ENCODE measurements around the gene SPNS2. TPM values are rescaled to one million over a fixed set of nuclear protein-coding genes. Genes with fewer than 3 reads are reported as not detected.
A peak's percentile ranks its signal among the peaks of the same experiment; 100 is the strongest.

SPNS2 gene
- total RNA-seq, 1 experiment from 2014 or later, result 0.33 TPM

- Histone ChIP-seq H3K4me1 (ENCODE audit: insufficient read depth, low read length) (no peaks in the 10 kb centered on the region), H3K56ac (ENCODE audit: insufficient read length, low read depth, low read length) (no peak overlapping the region), H4K5ac (ENCODE audit: insufficient read length, low read depth, low read length) (no peak overlapping the region), H3K79me1 (ENCODE audit: insufficient read depth, low read depth, low read length, poor library complexity, severe bottlenecking) (no peaks in the 10 kb centered on the region), H4K20me1 (ENCODE audit: control insufficient read depth, insufficient read depth, insufficient read length) (no peaks in the 10 kb centered on the region), H2BK15ac (ENCODE audit: low read depth, low read length) (no peak overlapping the region), H4K8ac (replicated peaks; ENCODE audit: insufficient read length, low read depth, low read length) (no peak overlapping the region), H2BK20ac (ENCODE audit: low read depth, low read length, poor library complexity, severe bottlenecking) (no peak overlapping the region), H3K27ac (ENCODE audit: insufficient read length, low read depth, low read length) (no peak overlapping the region), H3K4ac (ENCODE audit: low read depth, low read length) (no peak overlapping the region), H3K79me2 (ENCODE audit: insufficient read depth, low read length) (no peaks in the 10 kb centered on the region), H3K4me2 (ENCODE audit: insufficient read depth, insufficient read length, low read length) (no peak overlapping the region), H3K23ac (ENCODE audit: insufficient read length, low read depth, low read length) (no peak overlapping the region), H3K18ac (ENCODE audit: insufficient read length, low read depth, low read length) (no peak overlapping the region), H2BK12ac (ENCODE audit: insufficient read length, low read depth, low read length) (no peak overlapping the region), H4K91ac (ENCODE audit: insufficient read length, low read depth, low read length) (no peak overlapping the region), H3K23me2 (ENCODE audit: insufficient read length, low read depth, low read length, poor library complexity, severe bottlenecking) (no peaks in the 10 kb centered on the region), H3K27me3 (ENCODE audit: insufficient read depth, low read length) (no peaks in the 10 kb centered on the region), H2BK120ac (ENCODE audit: low read depth, low read length, poor library complexity, severe bottlenecking) (no peak overlapping the region), H2AFZ (ENCODE audit: low read length) (no peak overlapping the region), H2AK5ac (ENCODE audit: insufficient read length, low read length) (no peak overlapping the region), H3K14ac (ENCODE audit: insufficient read depth, low read length) (no peak overlapping the region), H3K9me3 (ENCODE audit: control insufficient read depth, low read depth, low read length) (no peaks in the 10 kb centered on the region), H3K9ac (ENCODE audit: extremely low read depth, insufficient read length, low read length) (no peak overlapping the region), H2BK5ac (ENCODE audit: insufficient read length, low read length) (no peak overlapping the region), H3T11ph (ENCODE audit: low read length) (no peak overlapping the region)
- no peak for TF ChIP-seq CTCF (conservative IDR thresholded peaks at IDR 0.05)
- no peak for DNase-seq
- Mint-ChIP-seq H3K9me3 (no peaks in the 10 kb centered on the region; a peak in 1 of 5 replicates), H3K27ac (peak overlapping the region in 2 of 3 experiments; percentile 19 to 22; a peak in 1 of 7 replicates), H3K4me3 (no peak overlapping the region), H3K4me1 (peaks cover 11 to 19% of the 10 kb centered on the region in 2 experiments), H3K36me3 (ENCODE audit: insufficient read depth in 1 of 3, low read depth in 3 of 3) (no peaks in the 10 kb centered on the region), H3K27me3 (ENCODE audit: low read depth) (peaks cover 7% of the 10 kb centered on the region; the same call in 1 of the 2 replicates)
- no CpG with 5 or more reads among the region's 16 CpGs for WGBS (ENCODE audit: extremely low coverage, insufficient read length, low lambda C conversion rate)
These were observed 16.2 kb upstream of the SPNS2 start for GRCh38 chr17:4482338-4483011.
